H9 (cell line): Measurements from ENCODE around the gene ANKRD2. TPM values are rescaled to one million over a fixed set of nuclear protein-coding genes. Genes with fewer than 3 reads are reported as not detected.

Experiments
- DNase-seq: peaks from one replicate; pipeline ENCODE4 v3.0.0-alpha.2; 2017
- H2AFZ ChIP-seq: one replicate; pipeline ENCODE4 v1.6.1; 2013; ENCODE audit warnings: mild to moderate bottlenecking, low read length, control low read depth, moderate library complexity
- H2AK5ac ChIP-seq: 2 replicates; pipeline ENCODE4 v1.6.1; 2013; ENCODE audit warnings: low read length, control low read depth, mixed read lengths; ENCODE audit not compliant: insufficient read length
- H2BK120ac ChIP-seq: one replicate; pipeline ENCODE4 v1.6.1; 2013; ENCODE audit warnings: low read depth, mild to moderate bottlenecking, low read length, control low read depth, inconsistent platforms; ENCODE audit not compliant: poor library complexity, severe bottlenecking
- H2BK12ac ChIP-seq: 2 replicates; pipeline ENCODE4 v1.6.1; 2013; ENCODE audit warnings: low read length, control low read depth, mixed read lengths, low read depth; ENCODE audit not compliant: insufficient read length
- H2BK15ac ChIP-seq: 2 replicates; pipeline ENCODE4 v1.6.1; 2013; ENCODE audit warnings: low read depth, low read length, control low read depth
- H2BK20ac ChIP-seq: one replicate; pipeline ENCODE4 v1.6.1; 2013; ENCODE audit warnings: low read depth, mild to moderate bottlenecking, low read length, control low read depth, inconsistent platforms; ENCODE audit not compliant: poor library complexity, severe bottlenecking
- H2BK5ac ChIP-seq: 2 replicates; pipeline ENCODE4 v1.6.1; 2013; ENCODE audit warnings: low read length, control low read depth, mixed read lengths; ENCODE audit not compliant: insufficient read length
- H3K14ac ChIP-seq: 2 replicates; pipeline ENCODE4 v1.6.1; 2013; ENCODE audit warnings: low read length, control low read depth; ENCODE audit not compliant: insufficient read depth
- H3K18ac ChIP-seq: 2 replicates; pipeline ENCODE4 v1.6.1; 2013; ENCODE audit warnings: low read depth, mild to moderate bottlenecking, mixed read lengths, low read length, control low read depth; ENCODE audit not compliant: insufficient read length
- H3K23ac ChIP-seq: 2 replicates; pipeline ENCODE4 v1.6.1; 2013; ENCODE audit warnings: low read length, control low read depth, mixed read lengths, low read depth; ENCODE audit not compliant: insufficient read length
- H3K23me2 ChIP-seq: 2 replicates; pipeline ENCODE4 v1.6.1; 2013; ENCODE audit warnings: low read depth, mild to moderate bottlenecking, mixed read lengths, low read length, control low read depth; ENCODE audit not compliant: insufficient read length, poor library complexity, severe bottlenecking
- H3K27ac ChIP-seq: 2 replicates; pipeline ENCODE4 v1.5.1; 2013; ENCODE audit warnings: low read length, control low read depth, mixed read lengths, low read depth; ENCODE audit not compliant: insufficient read length
- H3K27me3 ChIP-seq: 2 replicates; pipeline ENCODE4 v1.6.1; 2013; ENCODE audit warnings: low read length, control low read depth, inconsistent platforms; ENCODE audit not compliant: insufficient read depth
- H3K4ac ChIP-seq: 2 replicates; pipeline ENCODE4 v1.6.1; 2013; ENCODE audit warnings: low read depth, mild to moderate bottlenecking, control low read depth, inconsistent platforms, low read length, moderate library complexity
- H3K4me1 ChIP-seq: 2 replicates; pipeline ENCODE4 v1.6.1; 2013; ENCODE audit warnings: low read length, control low read depth, inconsistent platforms; ENCODE audit not compliant: insufficient read depth
- H3K4me2 ChIP-seq: 2 replicates; pipeline ENCODE4 v1.6.1; 2013; ENCODE audit warnings: low read length, control low read depth, mixed read lengths; ENCODE audit not compliant: insufficient read length, insufficient read depth
- H3K56ac ChIP-seq: 2 replicates; pipeline ENCODE4 v1.6.1; 2013; ENCODE audit warnings: low read depth, mild to moderate bottlenecking, mixed read lengths, low read length, control low read depth; ENCODE audit not compliant: insufficient read length
- H3K79me1 ChIP-seq: 2 replicates; pipeline ENCODE4 v1.6.1; 2013; ENCODE audit warnings: low read depth, mild to moderate bottlenecking, moderate library complexity, low read length, control low read depth, inconsistent platforms; ENCODE audit not compliant: insufficient read depth, poor library complexity, severe bottlenecking
- H3K79me2 ChIP-seq: 2 replicates; pipeline ENCODE4 v1.6.1; 2013; ENCODE audit warnings: low read length, control low read depth, inconsistent platforms; ENCODE audit not compliant: insufficient read depth
- H3K9ac ChIP-seq: 2 replicates; pipeline ENCODE4 v1.6.1; 2013; ENCODE audit warnings: low read length, control low read depth, mixed read lengths; ENCODE audit not compliant: insufficient read length; ENCODE audit errors: extremely low read depth
- H3K9me3 ChIP-seq: one replicate; pipeline ENCODE4 v1.6.1; 2013; ENCODE audit warnings: low read depth, low read length, inconsistent platforms; ENCODE audit not compliant: control insufficient read depth
- H3T11ph ChIP-seq: one replicate; pipeline ENCODE4 v1.6.1; 2013; ENCODE audit warnings: mild to moderate bottlenecking, low read length, control low read depth, inconsistent platforms
- H4K20me1 ChIP-seq: one replicate; pipeline ENCODE4 v1.6.1; 2013; ENCODE audit not compliant: control insufficient read depth, insufficient read length, insufficient read depth
- H4K5ac ChIP-seq: 2 replicates; pipeline ENCODE4 v1.6.1; 2013; ENCODE audit warnings: low read depth, mild to moderate bottlenecking, mixed read lengths, low read length, control low read depth; ENCODE audit not compliant: insufficient read length
- H4K8ac ChIP-seq: replicated peaks from 2 replicates; pipeline ENCODE4 v1.6.1; 2013; ENCODE audit warnings: low read length, control low read depth, mixed read lengths, low read depth; ENCODE audit not compliant: insufficient read length
- H4K91ac ChIP-seq: 2 replicates; pipeline ENCODE4 v1.6.1; 2013; ENCODE audit warnings: low read depth, mild to moderate bottlenecking, moderate library complexity, mixed read lengths, low read length, control low read depth; ENCODE audit not compliant: insufficient read length
- H3K27ac Mint-ChIP-seq, 3 experiments: 2 replicates in 2 of 3; 3 replicates in 1 of 3; pipeline ENCODE4 v1.8.0; 2020 to 2021; ENCODE audit warnings: mixed read lengths in 3 of 3, mild to moderate bottlenecking in 1 of 3, moderate library complexity in 1 of 3
- H3K27me3 Mint-ChIP-seq: 2 replicates; pipeline ENCODE4 v1.8.0; 2021; ENCODE audit warnings: low read depth, mild to moderate bottlenecking, moderate library complexity, mixed read lengths
- H3K36me3 Mint-ChIP-seq, 3 experiments: 2 replicates in 2 of 3; 3 replicates in 1 of 3; pipeline ENCODE4 v1.8.0; 2020 to 2021; ENCODE audit warnings: low read depth in 3 of 3, mixed read lengths in 3 of 3; ENCODE audit not compliant: insufficient read depth in 1 of 3
- H3K4me1 Mint-ChIP-seq, 2 experiments: 2 replicates each; pipeline ENCODE4 v1.8.0; 2020; ENCODE audit warnings: mixed read lengths in 2 of 2
- H3K4me3 Mint-ChIP-seq, 2 experiments: 2 replicates in 1 of 2; 3 replicates in 1 of 2; pipeline ENCODE4 v1.8.0; 2020 to 2021; ENCODE audit warnings: mild to moderate bottlenecking in 2 of 2, mixed read lengths in 2 of 2, moderate library complexity in 1 of 2
- H3K9me3 Mint-ChIP-seq, 2 experiments: 2 replicates in 1 of 2; 3 replicates in 1 of 2; pipeline ENCODE4 v1.8.0; 2020; ENCODE audit warnings: mild to moderate bottlenecking in 2 of 2, mixed read lengths in 2 of 2, moderate library complexity in 1 of 2
- CTCF ChIP-seq: fragments of 200-600 bp; sonication (generic); conservative IDR thresholded peaks from 3 replicates; pipeline ENCODE4 v1.8.0; 2021; ENCODE audit warnings: antibody characterized with exemption, mild to moderate bottlenecking
- WGBS: extraction: QIAGEN DNeasy Blood & Tissue Kit; methylation state at CpG from one replicate; pipeline ENCODE4 v1.1.7; 2013; ENCODE audit warnings: missing lambda C conversion rate, low lambda C conversion rate, mixed read lengths; ENCODE audit not compliant: insufficient read length; ENCODE audit errors: extremely low coverage; 5-methylcytosine and 5-hydroxymethylcytosine counted together
- total RNA-seq: library from RNA; stranded (reverse); gene quantifications from 2 replicates; pipeline ENCODE4 v1.2.1, GENCODE V29; 2021

The ANKRD2 gene
- total RNA-seq, 1 experiment from 2014 or later, result not detected

DNA sequence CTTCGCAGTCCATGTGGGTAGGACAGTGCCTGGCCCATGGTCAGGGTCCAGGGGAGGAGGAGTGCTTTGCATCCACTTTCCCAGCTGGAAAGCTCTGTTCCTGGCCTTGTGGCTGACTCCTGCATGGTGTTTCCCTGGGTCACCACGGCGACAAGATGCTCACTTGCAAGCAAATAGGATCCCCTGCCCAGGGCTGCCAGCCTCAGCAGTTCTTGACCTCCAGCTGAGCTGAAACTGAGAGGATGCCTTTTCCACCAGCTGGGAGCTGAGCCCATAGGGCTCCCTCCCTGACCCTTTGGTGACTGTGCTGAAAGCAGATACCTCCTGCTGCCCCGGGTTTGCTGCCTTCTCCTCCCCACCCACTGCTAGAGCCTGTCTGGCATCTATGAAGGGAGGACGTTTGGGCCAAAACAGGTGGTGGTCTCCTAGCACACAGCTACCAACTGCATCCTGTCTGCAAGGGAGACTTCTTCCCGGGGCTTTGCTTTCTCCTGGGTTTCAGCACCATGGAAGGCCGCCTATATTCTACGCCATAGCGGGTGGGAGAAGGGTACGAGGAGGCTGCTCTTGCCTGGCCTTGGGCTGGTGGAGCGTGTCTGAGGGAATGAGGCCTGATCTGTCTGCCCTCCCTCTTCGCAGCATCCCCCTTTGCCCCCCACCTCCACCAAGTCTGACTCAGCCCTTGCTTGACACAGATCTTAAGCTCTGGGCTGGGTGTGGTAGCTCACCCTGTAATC, 39.5 kb upstream of the ANKRD2 start:
- Histone ChIP-seq H2BK5ac (no peak overlapping the region), H3K23me2 (no peaks in the 10 kb centered on the region), H2BK15ac (no peak overlapping the region), H2BK20ac (no peak overlapping the region), H3K23ac (no peak overlapping the region), H3K56ac (no peak overlapping the region), H2BK12ac (no peak overlapping the region), H3K27me3 (no peaks in the 10 kb centered on the region), H3K4me2 (no peak overlapping the region), H3K18ac (peak overlapping the region; percentile 39), H2BK120ac (no peak overlapping the region), H3T11ph (no peak overlapping the region), H4K20me1 (no peaks in the 10 kb centered on the region), H3K9ac (no peak overlapping the region), H4K91ac (no peak overlapping the region), H3K79me1 (no peaks in the 10 kb centered on the region), H2AFZ (no peak overlapping the region), H3K9me3 (no peaks in the 10 kb centered on the region), H4K8ac (no peak overlapping the region), H3K4me1 (no peaks in the 10 kb centered on the region), H3K14ac (no peak overlapping the region), H4K5ac (no peak overlapping the region), H3K4ac (no peak overlapping the region), H3K27ac (no peak overlapping the region), H3K79me2 (no peaks in the 10 kb centered on the region), H2AK5ac (no peak overlapping the region)
- peak; percentile 69 for DNase-seq
- Mint-ChIP-seq H3K27me3 (no peaks in the 10 kb centered on the region; the same call in 1 of the 2 replicates), H3K36me3 (peaks cover 4 to 7% (median 7%) of the 10 kb centered on the region in 3 experiments), H3K9me3 (peaks cover 9 to 11% of the 10 kb centered on the region in 2 experiments), H3K4me1 (peaks cover 11 to 24% of the 10 kb centered on the region in 2 experiments), H3K4me3 (no peak overlapping the region), H3K27ac (peak overlapping the region in 2 of 3 experiments; percentile 91 to 98; a peak in 4 of 7 replicates)
- TF ChIP-seq CTCF, result no peak
- WGBS, result no CpG with 5 or more reads among the region's 12 CpGs
